GM15510 (cell line): ENCODE measurements around the gene MMP12.

Experiments used
- POLR2A ChIP-seq: IDR thresholded peaks from 3 replicates; pipeline ENCODE4 v1.6.1; 2011; ENCODE audit warnings: borderline replicate concordance; ENCODE audit not compliant: insufficient read length; ENCODE audit errors: extremely low read depth

MMP12 gene

DNA sequence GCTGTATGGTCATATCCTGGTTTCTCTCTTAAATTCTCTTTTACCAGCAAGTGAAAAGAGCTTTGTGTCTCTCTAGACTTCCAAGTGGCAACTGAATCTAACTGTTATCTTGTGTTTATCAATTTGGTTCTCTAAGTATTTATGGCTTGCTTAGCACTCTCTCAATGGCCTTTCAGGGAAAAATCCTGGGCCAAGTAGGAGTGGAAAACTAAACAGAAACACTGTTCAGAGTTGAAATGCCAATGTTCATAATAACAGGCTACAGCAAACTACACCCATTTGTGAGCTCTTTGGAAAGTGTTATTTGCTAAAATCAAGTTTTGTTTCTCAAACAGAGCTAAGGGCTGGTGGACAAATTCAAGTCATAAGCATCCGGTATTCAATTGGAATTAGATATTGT lies 10.1 kb downstream of the MMP12 start:
- TF ChIP-seq POLR2A: no peak

DNA sequence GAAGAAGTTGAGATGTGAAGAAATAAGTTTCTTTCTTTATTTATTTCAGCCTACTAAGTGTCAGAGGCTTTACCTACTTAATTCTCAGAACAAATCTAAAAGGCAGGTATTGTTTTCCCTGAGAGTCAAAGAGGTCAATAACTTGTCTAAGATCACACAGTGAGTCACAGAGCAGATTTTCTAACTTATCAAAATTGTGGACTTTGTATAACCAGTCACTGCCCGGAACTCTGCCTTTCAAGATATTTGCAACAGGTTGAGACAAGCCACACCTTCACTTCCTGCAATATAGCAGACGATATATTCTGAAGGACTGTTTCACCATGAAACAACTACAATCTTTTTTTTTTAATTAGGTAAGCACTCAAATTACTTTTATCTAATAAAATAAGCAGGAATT lies 20.8 kb downstream of the MMP12 start:
- no peak for TF ChIP-seq POLR2A

DNA sequence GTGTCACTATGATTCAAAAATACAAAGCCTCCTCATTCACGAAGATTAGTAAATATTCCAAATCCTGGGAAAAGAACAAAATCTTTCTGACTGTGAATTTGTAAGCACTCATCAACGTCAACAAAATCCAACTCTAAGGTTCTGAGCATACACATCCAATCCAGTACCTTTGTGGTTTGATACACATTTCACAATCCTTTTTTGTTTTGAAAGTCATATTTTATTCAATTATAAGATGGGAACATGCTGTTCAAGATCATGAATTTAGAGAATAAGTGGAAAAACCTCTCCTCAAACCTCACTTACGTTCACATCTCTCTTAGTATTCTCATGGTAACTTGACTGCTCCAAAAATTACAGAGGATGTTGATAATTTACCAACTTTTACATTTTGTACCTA lies 21.7 kb downstream of the MMP12 start:
- no peak for TF ChIP-seq POLR2A

DNA sequence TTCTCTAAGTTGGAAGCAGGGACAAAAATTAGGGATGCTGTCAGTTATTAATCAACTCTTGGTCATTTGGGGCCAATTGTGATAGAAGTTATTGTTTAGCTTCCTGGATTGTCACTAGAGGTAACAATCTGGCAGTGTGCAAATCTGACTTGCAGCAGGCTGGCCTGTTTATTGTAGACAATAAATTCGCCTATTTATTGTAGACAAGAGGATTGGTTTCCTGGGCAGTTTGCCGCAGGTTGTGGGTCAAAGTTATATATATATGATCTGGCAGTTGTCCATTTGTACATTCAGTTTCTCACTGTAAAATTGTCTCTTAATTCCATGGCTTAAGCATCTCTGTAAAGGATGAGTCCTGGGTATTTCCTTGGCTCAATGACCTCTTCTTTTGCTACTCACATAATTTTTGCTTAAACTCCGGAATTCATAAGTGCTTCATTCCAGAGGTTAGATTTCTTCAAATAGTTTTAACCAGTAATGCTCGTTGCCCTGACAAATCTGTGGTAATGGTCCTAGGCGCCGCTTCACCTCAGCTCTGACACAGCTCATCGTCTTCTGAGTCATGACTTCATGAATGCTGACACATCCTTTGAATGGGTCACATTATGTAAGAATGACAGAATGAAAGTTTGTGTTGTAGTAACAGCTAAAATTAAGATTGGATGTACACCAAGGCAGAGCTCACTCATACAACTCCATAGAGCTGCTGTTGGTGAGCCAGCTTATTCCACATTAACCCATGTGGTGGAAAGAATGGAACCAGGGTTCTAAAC lies 23.6 kb downstream of the MMP12 start:
- TF ChIP-seq POLR2A: no peak

DNA sequence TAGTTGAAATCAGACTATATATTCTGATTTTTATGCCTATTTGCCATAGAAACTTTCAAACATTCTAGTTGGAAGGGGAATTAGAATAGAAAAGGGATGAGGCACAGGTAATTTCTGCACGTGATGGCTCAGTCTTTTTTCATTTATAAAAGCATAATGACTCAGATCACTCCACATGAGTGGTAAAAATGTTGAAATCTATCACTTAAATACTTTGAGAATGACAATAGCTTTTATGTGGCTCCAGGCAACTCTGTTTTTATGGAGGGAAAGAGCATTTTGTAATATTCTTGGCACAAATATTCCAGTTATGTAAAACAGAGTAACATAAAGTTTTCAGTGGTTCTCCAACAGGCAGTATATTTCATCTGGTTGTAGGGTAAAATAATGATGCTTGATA lies 25.5 kb downstream of the MMP12 start:
- TF ChIP-seq POLR2A: no peak

DNA sequence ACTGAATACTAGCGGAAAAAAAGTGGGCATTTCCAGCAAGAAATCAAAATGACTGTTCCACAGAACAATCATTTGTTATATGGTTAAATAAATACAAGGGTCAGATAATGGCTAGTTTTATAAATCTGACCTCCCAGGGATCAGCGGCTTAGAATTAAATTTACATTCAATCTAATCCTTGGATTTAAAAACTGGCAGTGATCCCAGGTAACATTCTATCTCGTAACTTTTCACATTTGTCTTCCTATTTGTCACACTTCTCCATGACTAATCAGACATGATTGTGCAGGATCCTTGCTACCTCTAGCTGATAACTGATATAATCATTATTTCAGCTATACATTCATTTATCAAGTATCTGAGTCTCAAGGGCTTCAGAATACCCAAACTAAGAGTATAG lies 28.5 kb downstream of the MMP12 start:
- TF ChIP-seq POLR2A: no peak

DNA sequence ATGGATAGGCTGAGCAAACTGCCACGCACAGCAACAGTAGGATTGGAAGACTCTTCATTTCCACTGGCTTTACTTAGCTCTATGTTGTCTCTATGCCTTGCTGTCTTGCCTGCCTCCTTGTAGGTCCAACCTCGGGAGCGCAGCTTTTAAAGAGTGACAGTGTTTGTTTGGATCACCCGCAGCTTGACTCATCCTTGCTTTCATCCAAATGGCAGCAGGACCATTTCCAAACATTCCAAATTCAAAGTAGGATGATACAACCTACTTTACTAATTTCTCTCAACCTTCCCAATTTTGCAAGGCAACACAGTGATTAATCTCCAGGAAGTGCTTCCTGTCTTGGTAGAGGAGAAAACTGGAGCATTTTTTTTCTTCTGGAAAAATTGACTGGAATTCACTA lies 31.3 kb downstream of the MMP12 start, which contains the start of gene MMP3:
MMP3 (minus strand) TSS at position 121 of the 400 bp plus-strand sequence; CDS start at position 58, 63 bp downstream.
- TF ChIP-seq POLR2A: no peak

DNA sequence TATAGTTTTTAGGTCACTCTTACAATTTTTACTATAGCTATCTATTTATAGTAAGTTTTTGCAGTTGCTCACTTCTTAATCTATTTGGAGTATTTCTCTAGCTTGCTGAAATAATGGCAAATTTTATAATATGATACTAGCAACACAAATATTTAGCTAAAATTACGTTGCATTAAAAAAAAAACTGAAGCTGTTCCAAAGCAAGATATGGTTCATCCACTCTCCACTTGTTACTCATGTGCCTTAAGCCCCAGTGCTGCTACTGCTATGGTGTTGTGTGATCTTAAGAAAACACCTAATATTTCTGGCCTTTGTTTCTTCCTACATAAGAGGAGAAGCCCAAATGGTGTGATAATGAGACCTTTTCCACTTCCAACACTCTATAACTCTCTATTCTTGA lies 31.9 kb downstream of the MMP12 start:
- no peak for TF ChIP-seq POLR2A

DNA sequence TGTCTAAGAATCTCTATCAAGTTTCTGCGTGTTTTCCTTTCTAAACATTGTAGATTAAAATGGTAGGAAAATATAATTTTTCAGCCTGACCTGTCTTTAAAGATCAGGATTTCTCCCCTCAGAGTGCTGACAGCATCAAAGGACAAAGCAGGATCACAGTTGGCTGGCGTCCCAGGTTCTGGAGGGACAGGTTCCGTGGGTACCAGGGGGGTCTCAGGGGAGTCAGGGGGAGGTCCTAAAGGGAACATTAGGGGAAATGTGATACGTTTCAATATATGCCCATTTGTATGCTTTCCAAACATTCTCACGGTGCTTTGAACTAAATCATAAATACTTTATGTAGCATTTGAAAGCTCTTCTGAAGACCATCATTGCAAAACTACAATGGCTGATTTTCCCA lies 34.8 kb downstream of the MMP12 start:
- TF ChIP-seq POLR2A: no peak

DNA sequence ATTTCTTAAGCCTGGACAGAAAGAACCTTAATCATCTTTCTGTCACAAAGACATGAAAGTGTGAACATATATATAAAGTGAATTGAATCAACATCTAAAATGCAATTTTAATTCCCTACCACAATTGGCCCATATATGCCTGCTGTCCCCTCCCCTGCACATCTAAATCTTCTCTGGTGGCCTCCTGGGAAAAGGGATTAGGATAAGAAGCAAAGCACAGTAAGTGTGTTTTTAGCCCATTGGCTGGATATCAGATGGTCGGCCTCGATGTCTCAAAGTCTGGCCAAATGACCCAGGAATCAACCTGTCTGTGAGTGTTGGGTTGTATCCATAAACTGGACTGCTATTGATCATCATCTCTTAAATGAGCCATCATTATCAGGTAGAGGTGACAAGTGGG lies 37.1 kb downstream of the MMP12 start:
- no peak for TF ChIP-seq POLR2A

DNA sequence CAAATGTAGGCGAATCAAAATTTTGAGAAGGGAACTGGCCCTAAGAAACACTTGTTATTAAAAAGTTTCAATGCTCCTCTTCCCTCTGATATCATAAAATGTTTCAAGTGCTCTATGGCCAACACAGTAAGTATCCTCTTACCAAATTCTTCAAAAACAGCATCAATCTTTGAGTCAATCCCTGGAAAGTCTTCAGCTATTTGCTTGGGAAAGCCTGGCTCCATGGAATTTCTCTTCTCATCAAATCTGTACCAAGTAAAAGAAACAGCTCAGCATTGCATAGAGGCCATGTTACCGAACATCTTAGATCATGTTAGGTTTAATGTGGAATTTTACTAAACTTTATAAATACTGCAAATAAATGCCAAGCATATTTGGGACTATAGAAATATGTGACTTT lies 37.6 kb downstream of the MMP12 start:
- TF ChIP-seq POLR2A: no peak

DNA sequence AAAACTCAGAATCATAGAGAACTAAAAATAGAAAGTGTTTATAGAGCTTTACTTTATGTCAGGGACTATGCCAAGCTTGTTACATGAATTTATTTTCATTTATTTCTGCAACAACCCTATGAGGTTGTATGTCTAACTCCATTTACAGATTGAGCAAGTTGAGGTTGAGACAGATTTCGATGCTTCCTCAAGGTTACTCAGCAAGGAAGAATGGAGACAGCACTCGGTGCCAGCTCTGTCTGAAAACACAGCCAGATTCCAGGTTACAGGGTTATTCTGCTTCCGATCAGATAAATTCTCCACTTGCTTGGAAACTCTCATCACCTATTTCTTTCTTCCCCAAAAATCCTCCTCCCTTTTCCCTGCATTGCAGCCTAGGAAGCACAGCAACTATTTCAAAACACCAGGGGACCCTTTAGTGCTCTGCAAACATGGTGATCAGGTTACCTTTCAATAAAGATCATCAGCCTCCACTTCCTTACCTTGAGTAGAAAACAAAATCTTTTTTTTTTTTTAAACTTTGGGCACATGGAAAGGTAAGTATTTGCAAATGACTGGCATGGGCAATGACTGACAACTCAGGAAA lies 38.4 kb downstream of the MMP12 start:
- no peak for TF ChIP-seq POLR2A

DNA sequence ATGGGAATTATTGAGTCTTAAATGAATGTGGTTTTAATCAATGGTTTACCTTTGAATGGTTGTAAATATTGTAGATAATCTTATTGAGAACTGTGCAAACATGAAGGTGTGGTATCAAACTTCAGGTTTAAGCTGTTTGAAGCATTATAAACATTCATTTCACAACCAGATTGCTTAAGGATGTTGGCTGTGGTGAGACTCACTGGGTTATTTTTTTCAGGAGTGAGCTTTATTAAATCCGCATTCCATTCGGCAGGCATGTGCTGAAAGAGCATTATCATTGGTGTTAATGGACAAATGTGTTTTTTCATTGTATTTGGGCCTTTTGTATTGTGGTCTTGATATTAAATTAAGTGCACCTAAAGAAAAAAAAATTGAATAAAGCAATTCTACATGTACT lies 41.1 kb downstream of the MMP12 start:
- no peak for TF ChIP-seq POLR2A

DNA sequence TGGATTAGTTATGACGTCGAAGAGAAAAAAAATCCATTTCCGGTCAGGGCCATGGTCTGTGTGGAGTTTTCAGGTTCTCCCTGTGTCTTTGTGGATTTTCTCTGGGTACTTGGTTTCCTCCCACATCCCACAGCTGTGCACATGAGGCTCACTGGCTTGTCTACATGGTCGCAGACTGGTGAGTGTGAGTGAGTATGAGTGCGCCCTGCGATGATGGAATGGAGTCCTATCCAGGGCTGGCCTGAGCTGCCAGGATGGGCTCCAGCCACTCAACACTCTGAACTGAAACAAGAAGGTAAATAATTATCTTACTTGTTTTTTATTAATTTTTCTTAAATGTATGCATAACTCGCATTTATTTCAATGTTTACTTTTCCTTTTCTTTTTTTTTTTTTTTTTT lies 42.2 kb downstream of the MMP12 start:
- TF ChIP-seq POLR2A: no peak

DNA sequence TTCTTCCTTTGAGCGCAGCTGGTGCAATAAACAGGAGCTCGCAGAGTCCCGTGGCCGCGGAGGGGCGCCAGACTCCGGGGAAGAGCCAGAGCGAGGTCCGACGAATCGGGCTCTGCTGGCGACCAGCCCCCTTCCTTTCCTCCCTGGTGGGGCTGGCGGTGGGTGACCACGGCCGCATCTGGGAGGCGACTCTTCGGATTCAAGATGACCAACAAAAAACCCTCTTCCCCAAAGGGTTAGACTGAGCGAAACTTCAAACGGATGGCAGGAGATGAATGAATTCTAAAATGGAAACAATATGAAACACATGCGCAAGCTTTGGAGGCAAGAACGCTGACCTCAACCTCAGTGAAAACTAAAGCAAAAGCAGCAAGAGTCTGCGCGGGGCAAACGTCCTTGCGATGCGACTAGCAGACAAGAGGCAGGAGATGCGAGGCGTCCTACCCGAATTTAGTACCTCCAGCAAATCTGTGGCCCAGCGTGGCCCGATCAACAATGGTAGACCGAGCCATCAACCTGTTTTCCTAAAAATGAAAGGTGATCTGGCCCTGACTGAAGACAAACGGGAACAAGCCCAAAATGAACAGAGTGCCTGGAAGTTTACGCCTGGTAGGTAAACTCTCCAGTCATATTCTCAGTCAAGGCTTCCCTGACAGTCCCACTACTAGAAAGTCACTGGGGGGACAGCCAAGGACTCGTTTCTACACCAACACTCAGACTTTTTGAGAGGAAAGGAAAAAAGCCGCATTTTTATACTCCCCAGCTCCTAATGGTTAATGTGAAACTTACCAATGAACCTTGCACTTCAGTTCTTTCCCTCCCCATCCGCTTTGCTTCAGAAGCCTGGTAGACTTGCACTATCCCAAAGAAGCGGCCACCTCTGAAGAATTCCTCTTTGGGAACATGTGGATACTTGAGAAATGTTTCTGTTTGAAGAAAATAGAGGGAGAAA lies 43.0 kb downstream of the MMP12 start:
- no peak for TF ChIP-seq POLR2A
